OCI-LY7 (cell line): Measurements from ENCODE around the gene ZCCHC14.
"Not testable (repeated sequence)": the region's sequence is repeated elsewhere in the genome, so short reads cannot be mapped to it uniquely, and the experiment has no call there.

Experiments used
- CTCF ChIP-seq: fragments of 200-600 bp; sonication (generic); conservative IDR thresholded peaks from 2 replicates; pipeline ENCODE4 v1.5.1; 2014; ENCODE audit warnings: mild to moderate bottlenecking, antibody characterized with exemption, low read length, moderate library complexity, mixed read lengths
- EZH2phosphoT487 ChIP-seq: fragments of 200-600 bp; sonication (generic); IDR thresholded peaks from 2 replicates; pipeline ENCODE4 v1.6.1; 2018; ENCODE audit warnings: low read depth, borderline replicate concordance, mild to moderate bottlenecking, mixed run types, antibody characterized with exemption, low read length, moderate library complexity, mixed read lengths

- not testable (repeated sequence) for TF ChIP-seq CTCF, EZH2phosphoT487
These were observed 129.8 kb downstream of the ZCCHC14 start for GRCh38 chr16:87362828-87363559.
